ENCODE results near the gene OGDH.
"Not testable (repeated sequence)": the region's sequence is repeated elsewhere in the genome, so short reads cannot be mapped to it uniquely, and the experiment has no call there.

Gene OGDH

GRCh38 chr7:44711528-44711927, 105.1 kb downstream of the OGDH start:
- DNase-seq, result no peak

- DNase-seq, result no peak
These were observed 105.6 kb downstream of the OGDH start for GRCh38 chr7:44712012-44712411.

- DNase-seq, result no peak
These were observed 106.7 kb downstream of the OGDH start for GRCh38 chr7:44713141-44713540.

DNA sequence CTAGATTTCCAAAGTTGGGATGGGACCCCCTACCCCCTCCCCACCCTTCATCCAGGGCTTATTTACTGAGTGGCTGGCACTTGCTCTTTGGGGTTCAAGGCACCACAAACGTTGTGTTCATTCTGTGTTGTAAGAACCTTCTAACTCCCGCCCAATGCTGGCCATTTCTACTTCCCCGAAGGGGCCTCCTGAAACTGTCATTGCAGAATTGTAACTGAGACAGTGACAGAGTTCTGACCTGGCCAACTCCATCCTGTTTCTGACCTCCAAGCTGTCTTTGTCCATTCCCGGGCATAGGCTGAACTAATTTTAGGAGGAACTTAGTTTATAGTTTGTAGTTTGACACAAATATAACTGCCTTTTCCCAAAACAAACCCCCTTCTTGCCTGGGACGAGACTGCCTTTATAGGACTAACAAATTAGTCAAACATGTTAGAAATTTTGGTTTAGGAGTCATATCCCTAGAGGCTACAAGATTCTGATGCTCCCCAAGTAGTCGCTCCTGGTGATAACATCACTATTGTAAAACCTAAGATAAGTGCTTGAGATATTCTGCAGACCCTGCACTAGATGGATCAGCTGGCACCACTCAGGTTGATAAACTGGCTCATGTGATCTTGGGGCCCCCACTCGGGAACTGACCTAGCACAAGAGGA, 107.4 kb downstream of the OGDH start:
- no peak for DNase-seq

DNA sequence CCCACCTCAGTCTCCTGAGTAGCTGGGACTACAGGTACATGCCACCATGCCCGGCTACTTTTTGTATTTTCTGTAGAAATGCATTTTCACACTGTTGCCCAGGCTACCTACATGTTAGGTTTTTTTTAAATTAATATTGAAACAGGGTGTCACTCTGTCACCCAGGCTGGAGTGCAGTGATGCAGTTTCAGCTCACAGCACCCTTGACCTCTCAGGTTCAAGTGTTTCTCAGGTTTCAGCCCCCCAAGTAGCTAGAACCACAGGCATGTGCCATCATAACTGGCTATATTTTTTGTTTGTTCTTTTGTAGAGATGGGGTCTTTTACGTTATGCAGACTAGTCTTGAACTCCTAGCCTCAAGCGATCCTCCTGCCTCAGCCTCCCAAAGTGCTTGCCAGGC, 109.8 kb downstream of the OGDH start:
- DNase-seq, result no peak

GRCh38 chr7:44720301-44720700, 113.9 kb downstream of the OGDH start:
- no peak for DNase-seq

- DNase-seq, result no peak
These were observed 117.8 kb downstream of the OGDH start for GRCh38 chr7:44724276-44724675.

GRCh38 chr7:44726250-44726649, 119.8 kb downstream of the OGDH start:
- DNase-seq, result not testable (repeated sequence)

GRCh38 chr7:44727158-44727936, 120.9 kb downstream of the OGDH start:
- DNase-seq, result no peak

DNA sequence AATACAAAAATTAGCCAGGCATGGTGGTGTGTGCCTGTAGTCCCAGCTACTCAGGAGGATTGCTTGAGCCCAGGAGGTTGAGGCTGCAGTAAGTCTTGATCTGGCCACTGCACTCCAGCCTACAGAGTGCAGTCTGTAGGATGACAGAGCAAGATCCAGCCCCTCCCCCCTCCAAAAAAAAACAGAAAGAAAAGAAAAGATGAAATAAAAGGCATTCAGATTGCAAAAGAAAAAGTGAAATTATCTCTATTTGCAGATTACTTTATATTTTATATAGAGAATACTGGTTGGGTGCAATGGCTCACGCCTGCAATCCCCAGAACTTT, 121.5 kb downstream of the OGDH start:
- no peak for DNase-seq

DNA sequence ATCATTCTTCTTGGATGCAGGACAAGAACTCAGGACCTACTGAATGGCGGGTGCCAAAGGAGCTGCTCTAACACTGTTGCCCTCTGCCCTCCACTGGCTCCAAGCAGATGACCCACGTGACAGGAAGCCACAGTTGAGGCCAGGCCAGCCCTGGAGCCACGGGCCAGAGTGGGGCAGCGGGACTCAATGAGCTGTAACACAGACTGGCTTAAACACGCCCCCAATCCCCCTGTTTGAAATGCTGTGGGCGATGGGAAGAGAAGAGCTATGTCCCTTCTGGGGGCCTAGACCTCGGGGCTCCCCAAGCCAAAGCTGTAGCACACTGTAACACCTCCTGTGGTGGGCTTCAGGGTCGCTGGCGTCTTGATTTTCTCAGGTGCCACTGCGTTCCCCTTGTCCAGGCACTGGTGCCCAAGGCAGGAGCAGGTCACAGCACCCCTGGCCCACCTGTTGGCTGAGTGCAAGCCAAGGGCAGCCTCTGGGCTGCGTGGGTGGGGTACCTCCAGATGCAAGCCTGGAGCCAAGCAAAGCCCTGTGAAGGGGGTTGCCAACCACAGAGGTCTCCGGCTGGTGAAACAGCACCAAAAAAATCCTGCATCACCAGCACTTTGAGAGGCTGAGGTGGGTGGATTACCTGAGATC, 123.6 kb downstream of the OGDH start:
- no peak for DNase-seq

DNA sequence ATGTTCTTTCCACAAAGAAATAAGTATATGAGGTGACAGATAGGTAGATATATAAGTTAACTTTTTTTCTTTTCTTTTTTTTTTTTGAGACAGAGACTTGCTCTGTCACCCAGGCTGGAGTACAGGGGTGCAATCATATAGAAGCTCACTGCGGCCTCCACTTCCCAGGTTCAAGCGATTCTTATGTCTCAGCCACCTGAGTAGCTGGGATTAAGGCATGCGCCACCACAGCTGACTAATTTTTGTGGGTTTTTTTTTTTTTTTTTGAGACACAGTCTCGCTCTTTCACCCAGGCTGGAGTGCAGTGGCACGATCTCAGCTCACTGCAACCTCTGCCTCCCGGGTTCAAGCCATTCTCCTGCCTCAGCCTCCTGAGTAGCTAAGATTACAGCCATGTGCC, 126.5 kb downstream of the OGDH start:
- DNase-seq, result not testable (repeated sequence)

- DNase-seq, result no peak
These were observed 127.5 kb downstream of the OGDH start for GRCh38 chr7:44733708-44734481.

DNA sequence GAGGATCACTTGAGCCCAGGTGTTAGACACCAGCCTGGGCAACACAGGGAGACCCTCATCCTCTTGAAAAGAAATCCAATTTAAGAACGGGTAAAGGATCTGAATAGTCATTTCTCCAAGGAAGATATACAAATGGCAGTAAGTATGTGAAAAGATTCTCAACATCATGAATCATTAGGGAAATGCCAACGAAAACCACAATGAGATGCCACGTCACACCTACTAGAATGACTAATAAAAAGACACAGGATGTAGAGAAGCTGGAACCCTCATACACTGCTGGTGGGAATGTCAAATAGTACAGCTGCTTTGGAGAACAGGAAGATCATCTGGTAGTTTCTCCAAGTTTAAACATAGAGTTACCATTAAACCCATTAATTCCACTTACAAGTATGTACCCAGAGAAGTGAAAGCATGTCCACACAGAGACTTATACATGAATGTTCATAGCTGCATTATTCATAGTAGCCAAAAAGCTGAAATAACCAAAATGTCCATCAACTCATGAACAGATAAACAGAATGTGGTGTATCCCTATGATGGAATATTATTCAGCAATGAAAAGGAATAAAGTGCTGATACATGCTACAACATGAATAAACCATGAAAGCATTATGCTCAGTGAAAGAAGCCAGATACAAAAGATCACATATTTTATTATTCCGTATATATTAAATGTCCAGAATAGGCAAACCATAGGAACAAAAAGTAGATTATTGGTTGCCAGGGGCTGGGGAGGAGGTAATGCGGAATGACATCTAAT, 129.2 kb downstream of the OGDH start:
- peak in 1 of 2 experiments; percentile 51 for DNase-seq

DNA sequence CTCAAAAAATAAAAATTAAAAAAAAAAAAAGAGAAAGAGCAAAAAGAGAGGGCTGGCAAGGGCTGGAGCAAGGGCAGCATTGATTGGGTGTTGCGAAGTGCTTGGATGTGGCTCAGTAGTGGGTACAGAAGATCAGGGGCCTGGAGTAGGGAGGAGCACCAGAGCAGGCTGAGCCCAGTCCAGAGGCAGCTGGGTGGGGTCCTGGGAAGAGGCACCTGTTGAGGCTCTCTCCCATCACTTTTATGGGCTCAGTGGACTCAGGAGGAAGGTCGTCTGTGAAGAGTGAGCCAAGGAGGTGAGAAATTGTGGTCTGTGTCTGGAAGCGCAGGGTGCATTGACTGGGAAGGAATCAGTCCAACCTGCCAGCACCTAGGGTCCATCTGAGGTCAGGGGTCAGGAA, 130.5 kb downstream of the OGDH start:
- no peak for DNase-seq

GRCh38 chr7:44738051-44738723, 131.8 kb downstream of the OGDH start:
- no peak for DNase-seq

DNA sequence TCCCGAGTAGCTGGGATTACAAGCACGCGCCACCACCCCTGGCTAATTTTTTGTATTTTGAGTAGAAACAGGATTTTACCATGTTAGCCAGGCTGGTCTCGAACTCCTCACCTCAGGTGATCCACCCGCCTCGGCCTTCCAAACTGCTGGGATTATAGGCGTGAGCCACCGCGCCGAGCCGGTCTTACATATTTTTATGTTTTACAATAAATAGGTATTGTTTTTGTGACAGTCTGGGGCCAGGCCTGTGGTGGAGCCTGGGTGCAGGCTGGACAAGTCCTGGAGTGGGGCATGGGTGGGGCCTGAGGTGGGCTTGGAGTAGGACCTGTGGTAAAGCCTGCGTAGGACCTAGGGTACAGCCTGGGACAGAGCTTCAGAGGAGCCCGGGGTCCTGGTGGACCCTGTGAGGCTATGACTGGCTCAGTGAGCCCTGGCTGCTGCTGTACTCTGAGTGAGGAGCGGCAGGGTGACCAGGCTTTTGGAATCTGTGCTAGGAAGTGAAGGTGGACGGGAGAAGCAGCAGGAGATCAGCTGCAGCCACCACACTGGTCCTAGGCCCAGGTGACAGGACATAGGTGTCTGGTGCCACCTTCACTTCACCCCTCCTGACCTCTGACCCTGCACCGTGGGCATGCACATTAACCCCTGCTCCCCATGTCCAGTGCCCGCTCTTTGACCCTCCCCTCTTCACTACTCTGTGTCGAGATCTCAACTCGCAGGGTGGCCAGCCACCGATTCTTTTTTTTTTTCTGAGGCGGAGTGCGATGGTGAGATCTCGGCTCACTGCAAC, 132.6 kb downstream of the OGDH start:
- DNase-seq, result no peak

DNA sequence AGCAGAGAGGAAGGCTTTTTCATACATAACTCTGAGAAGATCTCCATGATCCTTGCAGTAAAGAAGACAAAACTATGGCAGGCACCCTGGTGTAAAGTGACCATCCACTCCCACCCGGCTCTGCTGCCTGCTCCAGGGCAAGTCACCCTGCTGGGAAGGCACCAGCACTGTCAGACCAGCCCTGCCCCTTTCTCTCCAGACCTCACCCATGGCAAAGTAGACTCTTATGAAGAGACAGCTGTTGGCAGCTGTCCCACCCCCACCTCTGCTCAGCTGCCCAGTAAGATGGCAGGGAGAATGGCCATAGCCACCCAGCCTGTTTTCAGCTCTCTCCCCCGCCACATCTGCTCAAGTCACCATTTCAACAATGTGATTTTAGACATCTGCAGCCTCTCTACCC, 133.6 kb downstream of the OGDH start:
- DNase-seq, result no peak

DNA sequence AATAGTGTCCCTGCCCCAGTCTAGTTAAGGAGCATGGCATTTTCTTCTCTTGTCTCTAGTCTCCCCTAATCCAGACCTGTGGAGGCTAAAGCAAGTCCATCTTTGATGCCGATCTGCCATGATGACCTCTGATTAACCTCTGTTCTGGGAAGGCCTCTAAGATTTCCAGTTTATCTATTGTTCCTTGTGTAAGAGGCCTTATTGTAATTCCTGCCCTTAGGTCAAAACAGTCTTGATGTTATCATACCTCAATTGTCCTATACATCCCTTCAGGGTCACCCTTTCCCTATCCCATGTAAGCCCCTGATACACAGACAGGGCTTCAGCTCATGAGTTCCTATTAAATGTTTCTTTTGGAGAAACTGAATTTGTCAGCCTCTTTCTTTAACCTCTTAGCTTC, 137.3 kb downstream of the OGDH start:
- no peak for DNase-seq

DNA sequence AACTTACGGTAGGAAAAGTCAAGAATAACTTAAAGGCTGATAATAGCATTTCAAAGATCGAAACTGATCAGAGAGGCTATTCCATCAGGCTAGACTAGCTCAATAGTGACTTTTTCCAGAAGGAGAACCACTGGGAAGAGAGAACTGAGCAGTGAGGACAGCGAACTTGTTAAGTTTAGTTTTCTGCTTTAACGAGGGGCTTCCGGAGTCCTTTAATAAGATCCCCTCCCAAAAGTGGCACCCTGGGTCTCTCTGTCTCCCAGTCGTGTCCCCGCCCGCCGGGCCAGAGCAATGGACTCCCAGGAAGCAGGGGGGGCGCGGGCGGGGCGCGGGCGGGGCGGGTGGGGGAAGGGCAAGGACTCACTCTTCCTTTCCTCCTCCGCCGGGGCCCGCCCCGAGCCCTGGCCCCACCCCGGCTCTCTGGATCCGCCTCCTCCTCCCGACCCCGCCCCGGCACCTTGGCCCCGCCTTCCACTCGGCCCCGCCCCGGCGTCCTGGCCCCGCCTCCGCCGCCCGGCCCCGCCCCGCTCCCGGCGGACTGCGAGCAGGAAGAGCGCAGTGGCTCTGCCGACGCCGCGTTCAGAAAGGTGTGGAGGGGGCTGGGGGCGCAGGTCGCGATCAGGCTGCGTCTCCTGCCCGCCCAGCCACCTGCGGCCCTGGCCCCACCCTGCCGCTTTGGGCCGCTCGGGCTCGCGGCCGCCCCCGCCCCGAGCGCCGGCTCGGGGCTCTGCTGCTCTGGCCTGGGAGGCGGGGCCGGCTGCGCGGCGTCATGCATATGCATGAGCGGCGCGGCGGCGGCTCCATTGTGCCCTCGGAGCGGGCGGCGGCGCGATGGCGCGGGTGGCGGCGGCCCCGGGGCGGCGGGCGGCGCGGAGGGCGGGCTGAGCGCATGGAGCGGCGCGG, 141.9 kb downstream of the OGDH start, which contains the start of gene ZMIZ2:
TSS of gene ZMIZ2 (plus strand) at position 803 of the 903 bp plus-strand sequence. CDS start 7,403 bp downstream, outside the sequence.
- peak; percentile 86 to 93 for DNase-seq
